Pancreas (tissue), 10 donors: ENCODE data around the gene SPOPL. TPM values are rescaled to one million over a fixed set of nuclear protein-coding genes. Genes with fewer than 3 reads are reported as not detected.

ENCODE experiments used
- ATAC-seq, 4 donors: fragments of 200-7000 bp; cut with Tn5 transposase; one replicate each; pipeline versions ENCODE4 v1.8.0 to v1.9.1; 2020; ENCODE audit warnings: mild to moderate bottlenecking in 4 of 4, moderate library complexity in 4 of 4
- DNase-seq, 6 donors: peaks; one replicate each; pipeline ENCODE4 v3.0.0-alpha.2; 2020
- FAIRE-seq: peaks from 2 replicates; lab custom pipeline; 2012; peaks lifted over from hg19 to GRCh38; lab: Jason Lieb, UNC
- H3K27ac ChIP-seq, 4 donors: fragments of 200-600 bp; sonication (generic); 1 replicate in 3 of 4; 2 replicates in 1 of 4; pipeline versions ENCODE4 v1.5.0 to v1.8.0; 2020
- H3K27me3 ChIP-seq, 4 donors: fragments of 200-600 bp; one replicate each; pipeline ENCODE4 v1.8.0; 2021
- H3K36me3 ChIP-seq, 3 donors: fragments of 200-600 bp; sonication (generic) in 1 of 3; one replicate each; pipeline versions ENCODE4 v1.5.0 to v1.8.0; 2020 to 2021
- H3K4me1 ChIP-seq, 3 donors: fragments of 200-600 bp; one replicate each; pipeline ENCODE4 v1.8.0; 2021
- H3K4me3 ChIP-seq, 4 donors: fragments of 200-600 bp; sonication (generic) in 2 of 4; one replicate each; pipeline versions ENCODE4 v1.5.0 to v1.8.0; 2020 to 2021
- H3K9me3 ChIP-seq, 4 donors: fragments of 200-600 bp; one replicate each; pipeline ENCODE4 v1.8.0; 2021
- CTCF ChIP-seq, 4 donors: fragments of 200-600 bp; sonication (generic) in 3 of 4; IDR thresholded peaks; one replicate each; pipeline versions ENCODE4 v1.5.0 to v1.8.0; 2021; ENCODE audit warnings: antibody characterized with exemption in 4 of 4
- WGBS, 2 donors: extraction: QIAGEN DNeasy Blood & Tissue Kit; methylation state at CpG; one replicate each; pipeline ENCODE4 v1.1.7; 2013; 5-methylcytosine and 5-hydroxymethylcytosine counted together
- intact Hi-C, 3 donors: fragments of 100-400 bp; cut with DNase I; formaldehyde crosslinking; loops; one replicate each; pipeline versions ENCODE4 v1.11.1 to v1.14.2; 2022
- polyA plus RNA-seq, 2 donors: library from polyadenylated mRNA; stranded (reverse); fragments of 200-250 nt; gene quantifications; one replicate each; pipeline ENCODE4 v1.2.3, GENCODE V29; 2013
- total RNA-seq, 6 donors: library from RNA; stranded (reverse); fragmentation: NEBNext Ultra II Directional in 4 of 6; extraction: Animal tissue kit (Norgen Biotek cat#: 25700) in 4 of 6; gene quantifications; one replicate each; pipeline versions ENCODE4 v1.2.1 to v1.2.4, GENCODE V29; 2021 to 2023
- donor health status: healthy with polysubstance abuse.
- donor health status: DM: no; HTN: no; CAD: no; lungs with moderate emphysema.
- donor health status: DM: no; HTN: no; CAD: no.
- donor health status: control.
- donor health status: control.
- donor health status: Bipolar disorder and iron deficiency.
- donor health status: DM: yes; HTN: yes; CAD: no.
- donor health status: DM: no; HTN: no; CAD: no.
- donor health status: DM: no; HTN: no; CAD: no.
- donor health status: DM: yes; HTN: yes; CAD: no.

The SPOPL gene
- total and polyA plus RNA-seq, 8 donors, result 2.5 to 18.5 (median 9.6) TPM

GRCh38 chr2:138602166-138602460 is 100.5 kb downstream of the SPOPL start:
- 81 to 94% methylated on average over 1 of the region's 1 CpG for WGBS, 2 donors
- TF ChIP-seq CTCF (IDR thresholded peaks at IDR 0.05), result no peak
- Histone ChIP-seq H3K27me3 (no peaks in the 10 kb centered on the region), H3K4me3 (no peak overlapping the region), H3K9me3 (no peaks in the 10 kb centered on the region), H3K36me3 (no peaks in the 10 kb centered on the region), H3K4me1 (no peaks in the 10 kb centered on the region), H3K27ac (no peak overlapping the region)
- DNase-seq (no peak), ATAC-seq (no peak), FAIRE-seq (no peak)
- intact Hi-C loops, result no loop called here

- FAIRE-seq, result no peak
- Histone ChIP-seq H3K27me3 (no peaks in the 10 kb centered on the region), H3K4me1 (no peaks in the 10 kb centered on the region), H3K4me3 (no peak overlapping the region), H3K36me3 (no peaks in the 10 kb centered on the region), H3K9me3 (no peaks in the 10 kb centered on the region), H3K27ac (no peak overlapping the region)
- no peak for ATAC-seq
- intact Hi-C loops, result no loop called here
- no peak for TF ChIP-seq CTCF (IDR thresholded peaks at IDR 0.05)
- DNase-seq, result no peak
- 86 to 91% methylated on average over 2 of the region's 2 CpGs for WGBS, 2 donors
These were observed 106.2 kb downstream of the SPOPL start for GRCh38 chr2:138607746-138608145.

- H3K9me3 ChIP-seq, result no peaks in the 10 kb centered on the region
- no peaks in the 10 kb centered on the region for H3K4me1 ChIP-seq
- no peak for TF ChIP-seq CTCF (IDR thresholded peaks at IDR 0.05)
- FAIRE-seq (no peak), ATAC-seq (no peak), DNase-seq (no peak)
- no peak overlapping the region for H3K4me3 ChIP-seq
- intact Hi-C loops, result no loop called here
- no peaks in the 10 kb centered on the region for H3K36me3 ChIP-seq
- H3K27me3 ChIP-seq, result no peaks in the 10 kb centered on the region
- WGBS, 2 donors, result 84 to 88% methylated on average over 4 of the region's 4 CpGs
- no peak overlapping the region for H3K27ac ChIP-seq
These were observed 107.9 kb downstream of the SPOPL start for GRCh38 chr2:138609446-138609845.

- Histone ChIP-seq H3K4me1 (no peaks in the 10 kb centered on the region), H3K4me3 (no peak overlapping the region), H3K9me3 (no peaks in the 10 kb centered on the region), H3K36me3 (no peaks in the 10 kb centered on the region), H3K27ac (no peak overlapping the region), H3K27me3 (no peaks in the 10 kb centered on the region)
- 84 to 91% methylated on average over 4 of the region's 4 CpGs for WGBS, 2 donors
- no peak for DNase-seq
- no peak for TF ChIP-seq CTCF (IDR thresholded peaks at IDR 0.05)
- ATAC-seq, result no peak
- intact Hi-C loops, result no loop called here
- no peak for FAIRE-seq
These were observed 108.8 kb downstream of the SPOPL start for GRCh38 chr2:138610201-138610953.

- FAIRE-seq (no peak), ATAC-seq (no peak), DNase-seq (no peak)
- Histone ChIP-seq H3K36me3 (no peaks in the 10 kb centered on the region), H3K27me3 (no peaks in the 10 kb centered on the region), H3K9me3 (no peaks in the 10 kb centered on the region), H3K4me3 (no peak overlapping the region), H3K27ac (no peak overlapping the region), H3K4me1 (no peaks in the 10 kb centered on the region)
- 68 to 76% methylated on average over 4 of the region's 4 CpGs for WGBS, 2 donors
- TF ChIP-seq CTCF (IDR thresholded peaks at IDR 0.05), result no peak
- intact Hi-C loops, result no loop called here
These were observed 113.7 kb downstream of the SPOPL start for GRCh38 chr2:138615257-138615656.
